H1 (cell line): ENCODE data around the gene MPRIP.

Source experiments
- ATF3 ChIP-seq: IDR thresholded peaks from 2 replicates; pipeline ENCODE4 v1.6.1; 2011; ENCODE audit warnings: low read depth, mild to moderate bottlenecking, low read length; ENCODE audit not compliant: insufficient read depth
- CEBPB ChIP-seq: IDR thresholded peaks from 2 replicates; pipeline ENCODE4 v1.6.1; 2012; ENCODE audit warnings: low read depth, low read length
- CTCF ChIP-seq, 3 experiments: IDR thresholded peaks; 1 replicate in 2 of 3; 2 replicates in 1 of 3; pipeline versions ENCODE4 v1.5.1 to v1.6.1; 2011; ENCODE audit warnings: low read length in 3 of 3, mild to moderate bottlenecking in 3 of 3, inconsistent platforms in 2 of 3, low read depth in 1 of 3, moderate library complexity in 1 of 3; ENCODE audit not compliant: insufficient read depth in 1 of 3; ENCODE audit errors: control extremely low read depth in 1 of 3
- EZH2 ChIP-seq: fragments of 200-600 bp; sonication (generic); IDR thresholded peaks from 2 replicates; pipeline ENCODE4 v1.7.1; 2012; ENCODE audit warnings: low read depth, mild to moderate bottlenecking, moderate library complexity, low read length, inconsistent platforms; ENCODE audit not compliant: severe bottlenecking
- POLR2A ChIP-seq, 2 experiments: IDR thresholded peaks; 1 replicate in 1 of 2; 2 replicates in 1 of 2; pipeline ENCODE4 v1.6.1; 2011; ENCODE audit warnings: low read depth in 2 of 2, low read length in 2 of 2, mild to moderate bottlenecking in 2 of 2; ENCODE audit errors: control extremely low read depth in 1 of 2
- RAD21 ChIP-seq, 2 experiments: IDR thresholded peaks in 1 of 2; conservative IDR thresholded peaks in 1 of 2; 2 replicates each; pipeline ENCODE4 v1.6.1; 2011; ENCODE audit warnings: low read depth in 2 of 2, low read length in 2 of 2, improper control_type of control experiment in 1 of 2, inconsistent platforms in 1 of 2, mild to moderate bottlenecking in 1 of 2, moderate library complexity in 1 of 2
- SIRT6 ChIP-seq: IDR thresholded peaks from one replicate; pipeline ENCODE4 v1.7.1; 2012; ENCODE audit warnings: low read length, inconsistent platforms

- TF ChIP-seq CTCF (IDR thresholded peaks at IDR 0.05; ENCODE audit: control extremely low read depth in 1 of 3, insufficient read depth in 1 of 3, low read depth in 1 of 3, low read length in 3 of 3) (no peak), RAD21 (IDR thresholded peaks at IDR 0.05 in 1 of 2, conservative IDR thresholded peaks at IDR 0.05 in 1 of 2; ENCODE audit: low read depth in 2 of 2, low read length in 2 of 2) (no peak), POLR2A (IDR thresholded peaks at IDR 0.05; ENCODE audit: control extremely low read depth in 1 of 2, low read depth in 2 of 2, low read length in 2 of 2) (no peak), ATF3 (no peak), SIRT6 (no peak), EZH2 (no peak), CEBPB (no peak)
These were observed 85.6 kb downstream of the MPRIP start for GRCh38 chr17:17127730-17128291.
